Activated CD8-positive, alpha-beta memory T cell treated with anti-CD3 and anti-CD28 coated beads for 24 hours (primary cell): Measurements from ENCODE around the gene PACS1.
A peak's percentile ranks its signal among the peaks of the same experiment; 100 is the strongest.
"Not testable (repeated sequence)": the region's sequence is repeated elsewhere in the genome, so short reads cannot be mapped to it uniquely, and the experiment has no call there.

ENCODE experiments used
- DNase-seq: peaks from one replicate; pipeline ENCODE4 v3.0.0-alpha.2; 2020

PACS1 gene

DNA sequence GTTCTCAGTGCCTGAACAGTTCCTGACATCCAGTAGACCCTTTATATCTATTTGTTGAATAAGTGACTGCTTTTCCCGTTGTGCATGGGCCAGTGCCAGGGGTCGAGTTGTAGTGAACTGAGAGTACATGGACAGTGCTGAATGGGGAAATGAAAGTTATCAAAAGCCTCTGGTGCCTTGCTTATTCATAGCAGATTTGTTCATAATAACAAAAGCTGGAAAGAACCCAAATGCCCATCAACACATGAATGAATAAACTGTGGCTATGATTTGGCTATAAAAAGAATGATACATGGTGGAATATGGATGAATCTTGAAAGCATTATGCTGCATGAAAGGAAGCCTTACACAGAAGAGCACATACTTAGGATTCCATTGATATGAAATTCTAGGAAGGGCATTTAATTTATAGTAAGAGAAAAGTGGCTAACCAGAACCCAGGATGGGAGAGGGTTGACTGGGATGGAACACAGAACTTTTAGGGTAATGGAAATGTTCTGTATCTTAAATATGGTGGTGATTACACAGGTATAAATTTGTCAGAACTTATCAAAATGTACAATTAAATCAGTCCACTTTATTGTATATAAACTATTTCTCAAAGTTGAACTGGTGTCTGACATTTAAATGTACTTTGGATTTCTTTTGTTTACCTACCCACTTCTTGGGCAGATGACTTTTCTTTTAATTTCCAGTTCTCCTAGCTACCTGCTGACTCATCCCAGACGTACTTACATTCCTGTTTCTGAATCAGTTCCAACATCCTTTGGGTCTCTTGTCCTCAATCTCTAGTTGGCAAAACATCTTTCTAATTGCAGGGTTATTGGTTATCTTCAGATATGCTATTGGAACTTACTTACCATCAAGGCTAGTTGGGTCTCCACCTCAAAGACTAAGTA is 42.8 kb downstream of the PACS1 start:
- no peak for DNase-seq

DNA sequence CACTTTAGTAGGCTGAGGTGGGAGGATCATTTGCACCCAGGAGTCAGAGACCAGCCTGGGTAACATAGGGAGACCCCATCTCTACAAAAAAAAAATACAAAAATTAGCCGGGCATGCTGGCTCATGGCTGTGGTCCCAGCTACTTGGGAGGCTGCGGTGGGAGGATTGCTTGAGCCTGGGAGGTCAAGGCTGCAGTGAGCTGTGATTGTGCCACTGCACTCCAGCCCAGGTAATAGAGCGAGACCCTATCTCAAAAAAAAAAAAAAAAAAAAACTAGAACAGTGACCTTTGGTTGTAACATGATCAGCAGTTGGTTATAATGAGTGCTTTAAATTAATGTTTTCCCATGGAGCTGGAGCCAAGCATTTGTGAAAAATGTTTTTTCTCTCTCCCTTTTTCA is 44.9 kb downstream of the PACS1 start:
- not testable (repeated sequence) for DNase-seq

DNA sequence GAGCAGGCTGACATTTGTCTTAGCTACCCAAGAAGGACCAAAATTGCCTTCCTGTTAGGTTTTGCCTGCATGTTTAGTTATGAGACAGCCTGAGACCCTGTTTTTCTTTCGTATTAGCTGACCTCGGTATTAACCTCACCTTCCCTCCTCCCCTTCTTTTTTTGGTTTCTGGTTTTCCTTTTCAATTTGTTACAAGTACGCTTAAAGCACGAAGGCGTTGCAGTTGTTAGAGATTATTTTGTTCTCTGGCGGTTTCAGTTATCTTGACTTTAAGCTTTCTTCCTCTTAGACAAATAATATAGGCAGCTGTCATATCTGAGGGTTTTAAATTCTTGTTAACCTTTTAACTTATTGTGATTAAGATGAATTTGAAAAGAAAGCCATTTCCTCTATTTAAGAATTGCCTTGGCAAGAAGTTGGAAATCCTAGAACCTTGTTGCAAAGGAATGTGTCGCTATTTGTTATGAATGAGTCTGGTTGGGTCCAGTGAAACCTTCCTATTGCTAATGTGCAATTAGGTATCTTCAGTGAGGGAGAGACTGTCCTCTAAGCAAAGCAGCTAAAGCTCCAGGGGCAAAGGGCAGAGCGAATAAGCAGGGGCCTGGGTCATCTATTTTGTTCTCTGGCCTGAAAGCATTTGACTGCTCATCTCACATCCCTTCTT is 45.7 kb downstream of the PACS1 start:
- peak; percentile 48 for DNase-seq

GRCh38 chr11:66116576-66117361 is 46.7 kb downstream of the PACS1 start:
- peak; percentile 54 for DNase-seq

DNA sequence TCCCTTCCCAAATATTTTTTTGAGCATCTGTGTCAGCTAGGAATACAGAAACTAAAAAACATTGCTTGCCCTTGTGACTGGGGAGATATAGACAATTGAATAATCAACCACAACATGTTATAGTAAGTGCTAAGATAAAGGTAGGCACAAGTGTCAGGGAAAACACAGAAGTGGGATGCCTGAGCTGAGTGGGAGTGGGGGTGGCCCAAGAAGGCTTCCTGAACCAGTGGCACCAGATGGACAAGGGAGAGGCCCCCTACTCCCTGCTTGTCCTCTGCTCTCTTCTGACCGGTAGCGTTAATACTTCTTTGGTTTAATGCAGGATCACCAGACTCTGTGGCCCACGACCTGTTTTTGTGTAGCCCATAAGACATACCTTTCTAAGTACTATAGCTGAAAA is 48.8 kb downstream of the PACS1 start:
- no peak for DNase-seq

DNA sequence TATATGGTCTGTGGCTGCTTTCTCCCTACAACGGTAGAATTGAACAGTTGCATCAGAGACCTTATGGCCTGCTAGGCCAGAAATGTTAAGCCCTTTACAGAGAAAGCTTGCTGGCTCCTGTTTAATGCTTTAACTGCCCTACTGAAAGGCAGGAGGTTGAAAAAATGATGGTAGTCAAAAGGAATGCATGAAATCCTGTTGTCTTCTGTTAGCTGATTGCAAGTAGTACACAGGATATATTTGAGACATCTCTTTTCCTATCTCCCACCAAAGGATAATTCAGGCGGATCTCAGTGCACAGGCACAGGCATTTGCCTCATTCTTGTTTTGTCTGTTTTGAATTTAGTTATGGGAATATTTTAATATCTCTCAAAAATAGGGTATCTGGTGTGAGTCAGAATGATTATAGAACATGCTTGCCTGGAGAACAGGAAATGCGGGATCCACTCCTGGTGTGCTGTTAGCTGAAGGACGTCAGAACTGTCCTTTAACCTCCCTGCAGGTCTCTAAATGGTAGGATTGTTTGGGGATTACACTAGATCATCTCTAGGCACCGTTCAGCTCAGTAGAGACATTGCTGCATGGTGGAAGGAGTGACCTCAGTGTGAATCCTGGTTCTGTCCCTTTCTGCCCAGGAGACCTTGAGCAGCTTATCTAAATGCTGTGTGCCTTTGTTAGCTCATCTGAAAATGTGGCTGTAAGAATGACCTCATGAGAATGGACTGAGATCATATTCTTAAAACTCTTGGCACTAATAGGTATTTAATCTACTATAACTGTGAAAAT is 49.5 kb downstream of the PACS1 start:
- DNase-seq = no peak

GRCh38 chr11:66121466-66121865 is 51.4 kb downstream of the PACS1 start:
- no peak for DNase-seq

- DNase-seq = no peak
Observed at GRCh38 chr11:66123902-66124301, 53.8 kb downstream of the PACS1 start.

- DNase-seq = no peak
Observed at GRCh38 chr11:66124564-66124963, 54.5 kb downstream of the PACS1 start.

GRCh38 chr11:66126064-66126463 is 56.0 kb downstream of the PACS1 start:
- DNase-seq = no peak

DNA sequence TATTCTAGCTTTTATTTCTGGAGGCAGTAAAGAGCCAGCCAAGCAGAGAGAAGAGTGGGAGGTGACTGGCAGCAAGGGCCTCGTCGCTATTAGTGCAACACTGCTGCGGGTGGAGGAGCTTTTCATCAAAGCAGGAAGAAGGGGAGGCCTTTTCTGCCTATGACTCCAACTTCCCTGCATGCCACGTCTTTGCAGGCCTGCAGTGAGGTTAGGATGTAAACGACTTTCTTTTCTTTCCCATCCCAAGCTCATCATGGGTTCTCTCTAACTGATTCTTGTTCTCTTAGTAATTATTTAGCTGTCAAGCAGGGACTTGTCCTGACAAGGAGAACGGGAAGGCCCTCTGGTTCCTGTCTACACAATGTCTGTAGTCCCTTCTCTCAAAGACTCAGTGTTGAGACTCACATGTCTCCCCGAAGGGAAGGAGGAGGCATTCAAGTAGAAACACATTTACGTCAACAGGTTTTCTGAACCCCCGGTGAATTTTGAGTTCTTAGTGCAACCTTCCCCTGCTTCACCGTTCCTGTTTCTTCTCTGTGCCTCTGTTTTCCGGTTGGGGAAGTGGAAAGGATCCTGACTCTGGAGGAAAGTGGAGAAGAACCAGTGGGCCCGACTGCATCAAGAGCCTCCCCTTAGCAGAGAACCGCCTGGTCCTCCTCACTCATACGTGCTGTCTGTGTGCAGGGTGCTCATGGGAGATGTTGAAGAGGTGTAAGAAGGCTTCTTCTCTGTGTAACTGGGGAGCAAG is 56.9 kb downstream of the PACS1 start:
- peak; percentile 77 for DNase-seq

- no peak for DNase-seq
Observed at GRCh38 chr11:66130978-66131377, 60.9 kb downstream of the PACS1 start.

- DNase-seq = no peak
Observed at GRCh38 chr11:66131937-66132632, 62.0 kb downstream of the PACS1 start.

- DNase-seq = no peak
Observed at GRCh38 chr11:66133216-66133775, 63.2 kb downstream of the PACS1 start.

- DNase-seq = no peak
Observed at GRCh38 chr11:66136752-66137123, 66.7 kb downstream of the PACS1 start.

GRCh38 chr11:66139817-66140404 is 69.8 kb downstream of the PACS1 start:
- DNase-seq = no peak

DNA sequence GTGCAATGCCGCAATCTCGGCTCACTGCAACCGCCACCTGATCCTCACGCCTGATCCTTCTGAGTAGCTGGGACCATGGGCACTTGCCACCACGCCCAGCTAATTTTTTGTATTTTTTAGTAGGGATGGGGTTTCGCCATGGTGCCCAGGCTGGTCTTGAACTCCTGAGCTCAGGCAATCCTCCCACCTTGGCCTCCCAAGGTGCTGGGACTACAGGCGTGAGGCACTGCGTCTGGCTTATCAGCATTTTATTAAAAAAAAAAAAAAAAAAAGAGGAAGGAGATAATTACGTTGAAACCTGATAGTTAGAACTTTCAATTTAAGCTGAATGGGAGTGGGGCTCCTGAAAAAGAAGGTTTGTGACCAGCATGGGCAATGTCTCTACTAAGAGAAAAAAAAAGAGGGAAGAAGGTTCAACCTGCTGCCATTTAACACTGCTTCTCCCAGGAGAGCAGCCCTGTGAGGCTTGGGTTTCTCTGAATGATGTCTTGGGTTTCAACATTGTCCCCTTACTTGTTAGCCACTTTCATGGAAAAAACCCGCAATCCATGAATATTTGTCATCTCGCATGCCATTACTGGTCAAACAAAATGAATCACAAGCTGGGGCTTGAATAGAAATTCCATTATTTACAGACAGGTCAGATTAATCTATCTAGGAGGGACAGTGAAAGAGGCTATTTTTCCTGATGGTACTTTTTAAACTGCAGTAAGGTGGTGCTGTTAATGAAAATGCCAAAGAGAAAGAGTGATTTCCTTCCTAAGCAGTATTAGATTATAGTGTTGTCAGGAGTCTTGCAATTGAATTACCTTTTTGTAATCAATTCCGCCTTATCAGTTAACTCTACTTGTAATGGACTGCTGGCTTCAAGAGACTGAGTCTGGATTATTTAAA is 72.5 kb downstream of the PACS1 start:
- no peak for DNase-seq

- no peak for DNase-seq
Observed at GRCh38 chr11:66143264-66143566, 73.1 kb downstream of the PACS1 start.

GRCh38 chr11:66143996-66144678 is 74.1 kb downstream of the PACS1 start:
- no peak for DNase-seq
